GM21529 (cell line): ENCODE results near the gene CHRNA1.
"Not testable (repeated sequence)": the region's sequence is repeated elsewhere in the genome, so short reads cannot be mapped to it uniquely, and the experiment has no call there.

Source experiments
- ATAC-seq: cut with Tn5 transposase; IDR thresholded peaks from one replicate; pipeline ENCODE4 v1.9.1; 2021; ENCODE audit not compliant: unreplicated experiment

CHRNA1 gene

DNA sequence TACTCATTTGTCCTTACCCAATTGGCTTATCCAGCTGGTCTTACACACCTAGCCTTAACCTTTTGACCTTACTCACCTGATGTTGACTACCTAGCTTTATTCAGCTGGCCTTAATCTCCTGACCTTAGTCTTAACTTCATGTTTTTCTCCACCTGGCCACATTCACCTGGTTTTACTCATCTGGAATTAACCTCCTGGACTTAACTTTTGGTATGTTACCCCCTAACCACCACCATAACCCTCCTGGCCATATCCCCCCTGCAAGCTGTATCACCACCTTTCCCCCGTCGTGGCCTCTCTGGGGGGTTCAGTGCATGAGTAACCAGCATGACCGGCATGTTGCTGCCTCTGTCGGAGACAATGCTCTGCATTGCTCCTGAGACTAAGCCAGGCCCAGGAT is 45.7 kb downstream of the CHRNA1 start:
- ATAC-seq = no peak

DNA sequence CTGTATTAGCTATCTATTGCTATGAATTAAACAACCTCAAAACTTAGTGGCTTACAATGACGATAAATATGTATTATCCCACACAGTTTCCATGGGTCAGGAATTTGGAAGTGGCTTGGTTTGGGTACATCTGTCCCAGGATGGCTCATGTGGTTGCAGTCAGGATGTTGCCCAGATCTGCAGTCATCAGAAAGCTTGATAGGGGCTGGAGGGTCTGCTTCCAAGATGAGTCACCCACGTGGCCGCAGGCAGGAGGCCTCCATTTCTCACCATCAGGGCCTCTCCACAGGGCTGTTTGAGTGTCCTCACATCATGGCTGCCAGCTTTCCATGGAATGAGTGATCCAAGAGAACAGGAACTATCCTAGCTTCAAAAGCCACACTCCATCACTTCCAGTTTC is 46.4 kb downstream of the CHRNA1 start:
- ATAC-seq = no peak

DNA sequence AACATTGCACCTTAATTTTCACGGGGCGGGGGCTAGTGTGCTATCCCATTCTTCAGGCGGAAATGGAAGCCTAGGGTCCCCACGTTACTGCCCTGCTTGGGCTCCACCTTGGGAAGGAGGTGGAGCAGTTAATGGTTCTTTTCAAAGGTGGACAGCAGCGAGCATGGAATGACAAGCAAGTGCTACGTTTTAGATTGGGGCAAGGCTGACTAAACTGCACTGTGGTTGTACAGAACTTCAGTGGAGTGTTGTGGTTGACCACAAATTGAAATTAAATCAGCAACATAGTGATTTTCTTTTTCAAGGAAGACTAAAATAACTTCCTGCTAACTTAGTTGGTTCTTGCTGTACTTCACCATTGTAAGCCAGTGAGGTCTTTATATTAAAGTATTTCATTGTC is 47.0 kb downstream of the CHRNA1 start:
- no peak for ATAC-seq

DNA sequence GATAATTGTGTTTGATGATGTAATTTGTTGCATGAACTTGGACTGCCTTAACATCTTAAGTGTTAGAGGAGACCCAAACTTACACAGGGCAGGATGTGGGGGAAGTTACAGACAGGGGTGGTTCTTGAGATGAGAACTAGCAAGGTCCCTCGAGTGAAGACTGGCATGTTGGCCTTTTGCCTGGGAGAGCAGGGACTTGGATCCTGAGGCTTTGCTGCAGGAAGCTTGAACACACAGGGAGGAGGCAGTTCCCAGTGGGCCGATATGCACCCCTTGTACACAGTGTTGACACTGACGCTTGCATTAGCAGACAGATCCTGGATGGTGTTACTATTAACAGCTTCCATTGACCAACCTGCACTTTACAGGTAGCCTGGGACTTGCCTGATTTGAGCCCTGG is 47.5 kb downstream of the CHRNA1 start:
- ATAC-seq = no peak

DNA sequence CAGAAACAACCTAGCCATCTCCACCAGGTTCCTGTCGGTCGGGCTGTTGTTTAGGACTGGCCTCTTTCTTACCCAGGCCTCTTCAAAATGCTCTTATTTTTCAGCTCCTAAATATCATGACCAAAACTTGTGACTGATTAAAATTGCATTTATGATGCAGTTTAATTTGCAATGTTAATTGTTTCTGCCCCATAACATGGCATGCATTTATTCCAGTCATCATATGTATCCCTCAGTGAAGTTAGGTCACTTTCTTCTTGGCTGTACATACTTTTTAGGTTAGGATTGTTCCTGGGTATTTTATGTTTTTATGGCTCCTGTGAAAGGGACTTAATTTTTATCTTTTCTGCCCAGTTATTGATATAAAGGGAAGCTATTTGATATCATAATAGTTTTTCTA is 50.6 kb downstream of the CHRNA1 start:
- ATAC-seq = no peak

DNA sequence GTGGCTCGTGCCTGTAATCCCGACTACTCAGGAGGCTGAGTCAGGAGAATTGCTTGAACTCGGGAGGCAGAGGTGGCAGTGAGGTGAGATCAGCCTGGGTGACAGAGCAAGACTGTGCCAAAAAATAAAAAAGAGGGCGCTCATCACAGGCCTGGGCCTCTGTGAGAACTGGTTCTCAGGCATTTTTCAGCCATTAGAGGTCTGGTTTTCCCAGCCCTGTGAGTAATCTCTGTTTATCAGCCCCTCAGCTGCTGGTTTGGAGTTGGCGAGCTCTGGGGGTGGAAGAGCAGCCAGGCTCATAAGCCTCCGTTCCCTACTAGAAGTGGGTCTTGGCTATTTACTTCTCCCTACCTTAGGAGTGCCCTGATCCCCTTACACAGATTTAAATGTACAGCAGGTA is 53.1 kb downstream of the CHRNA1 start:
- ATAC-seq = no peak

DNA sequence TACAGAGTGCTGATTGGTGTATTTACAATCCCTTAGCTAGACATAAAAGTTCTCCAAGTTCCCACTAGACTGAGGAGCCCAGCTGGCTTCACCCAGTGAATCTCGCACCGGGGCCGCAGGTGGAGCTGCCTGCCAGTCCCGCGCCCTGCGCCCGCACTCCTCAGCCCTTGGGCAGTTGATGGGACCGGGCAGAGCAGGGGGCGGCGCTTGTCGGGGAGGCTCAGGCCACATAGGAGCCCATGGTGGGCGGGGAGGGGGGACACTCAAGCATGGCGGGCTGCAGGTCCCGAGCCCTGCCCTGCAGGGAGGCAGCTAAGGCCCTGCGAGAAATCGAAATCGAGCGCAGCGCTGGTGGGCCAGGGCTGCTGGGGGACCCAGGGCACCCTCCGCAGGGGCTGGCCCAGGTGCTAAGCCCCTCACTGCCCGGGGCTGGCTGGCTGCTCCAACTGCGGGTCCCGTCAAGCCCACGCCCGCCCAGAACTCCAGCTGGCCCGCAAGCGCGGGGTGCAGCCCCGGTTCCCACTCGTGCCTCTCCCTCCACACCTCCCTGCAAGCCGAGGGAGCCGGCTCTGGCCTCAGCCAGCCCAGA is 54.8 kb downstream of the CHRNA1 start:
- ATAC-seq = not testable (repeated sequence)

DNA sequence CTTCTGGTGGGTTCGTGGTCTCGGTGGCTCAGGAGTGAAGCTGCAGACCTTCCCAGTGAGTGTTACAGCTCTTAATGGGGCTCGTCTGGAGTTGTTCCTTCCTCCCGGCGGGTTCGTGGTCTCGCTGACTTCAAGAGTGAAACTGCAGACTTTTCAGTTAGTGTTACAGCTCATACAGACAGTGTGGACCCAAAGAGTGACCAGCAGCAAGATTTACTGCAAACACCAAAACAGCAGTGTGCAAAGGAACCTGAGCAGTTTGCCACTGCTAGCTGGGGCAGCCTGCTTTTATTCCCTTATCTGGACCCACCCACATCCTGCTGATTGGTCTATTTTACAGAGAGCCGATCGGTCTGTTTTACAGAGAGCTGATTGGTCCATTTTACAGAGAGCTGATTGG is 55.6 kb downstream of the CHRNA1 start:
- no peak for ATAC-seq

DNA sequence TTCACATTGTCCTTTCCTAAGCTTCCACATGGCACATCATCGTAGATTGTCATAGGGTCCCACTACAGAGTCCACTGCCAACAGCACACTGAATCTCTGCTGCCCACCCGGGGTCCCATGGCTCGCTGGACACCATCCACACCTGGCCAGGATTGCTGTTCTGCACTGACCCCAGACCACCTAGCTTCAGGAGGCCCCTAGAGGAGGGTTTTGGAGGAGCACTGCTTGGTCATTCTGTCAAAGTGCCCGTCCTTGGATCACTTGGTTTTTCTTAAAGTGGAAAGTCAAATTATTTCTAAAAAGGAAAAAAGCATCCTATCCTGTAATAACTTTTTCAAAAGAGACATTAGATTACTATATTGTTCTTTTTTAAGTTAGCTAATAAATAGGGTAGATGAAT is 59.0 kb downstream of the CHRNA1 start:
- no peak for ATAC-seq

DNA sequence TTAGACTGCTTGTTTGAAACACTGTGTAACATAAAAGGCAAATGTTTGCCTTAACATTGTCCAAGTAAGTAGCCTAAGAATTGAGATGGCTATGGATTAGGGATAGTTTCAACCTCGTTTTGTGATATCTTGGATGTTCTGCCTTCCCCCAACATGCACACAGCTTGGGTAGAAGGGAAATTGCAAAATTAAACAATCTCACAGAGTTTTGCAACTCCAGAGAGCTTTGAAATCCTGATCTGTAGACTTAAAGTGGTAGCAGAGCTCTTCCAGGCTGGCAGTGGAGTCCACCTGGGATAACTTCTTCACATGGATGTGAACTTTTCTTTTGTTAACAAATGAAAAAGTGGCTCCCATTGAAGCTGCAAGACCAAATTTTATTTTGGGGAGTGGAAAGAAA is 59.6 kb downstream of the CHRNA1 start:
- ATAC-seq = no peak

DNA sequence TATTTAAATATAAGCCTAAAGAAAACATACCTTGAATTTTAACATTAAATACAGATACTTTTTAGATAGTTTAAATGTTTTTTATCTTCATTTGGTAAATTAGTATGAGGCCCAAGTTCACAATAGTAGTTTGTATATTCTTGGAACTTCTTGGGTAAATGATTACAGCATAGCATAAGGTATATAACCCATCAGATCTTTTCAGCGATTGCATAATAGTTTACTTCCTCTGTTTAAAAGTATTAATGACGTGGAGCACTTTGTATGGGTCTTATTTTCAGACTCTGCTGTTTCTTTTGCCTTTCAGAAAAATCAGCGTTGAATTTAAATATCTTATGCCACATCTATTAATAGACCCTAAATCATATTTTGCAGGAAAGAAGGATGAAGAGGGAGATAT is 60.2 kb downstream of the CHRNA1 start:
- no peak for ATAC-seq

DNA sequence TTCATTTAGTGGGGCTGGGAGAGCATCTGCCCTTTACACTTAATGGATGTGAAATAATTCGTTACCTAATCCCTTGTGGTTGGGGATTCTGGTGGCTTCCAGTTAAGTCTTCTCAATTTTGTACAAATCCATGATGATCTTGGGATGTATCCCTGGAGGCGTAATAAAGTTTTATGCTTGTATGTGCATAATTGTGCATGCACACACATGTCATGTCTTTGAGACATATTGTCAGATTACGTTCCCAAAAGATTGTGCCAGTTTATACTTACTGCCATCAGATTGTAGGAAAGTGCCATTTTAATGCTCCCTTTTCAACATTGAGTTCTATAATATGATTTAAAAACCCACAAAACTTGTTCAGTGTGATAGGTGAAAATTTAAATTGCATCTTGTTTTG is 60.8 kb downstream of the CHRNA1 start:
- ATAC-seq = no peak

DNA sequence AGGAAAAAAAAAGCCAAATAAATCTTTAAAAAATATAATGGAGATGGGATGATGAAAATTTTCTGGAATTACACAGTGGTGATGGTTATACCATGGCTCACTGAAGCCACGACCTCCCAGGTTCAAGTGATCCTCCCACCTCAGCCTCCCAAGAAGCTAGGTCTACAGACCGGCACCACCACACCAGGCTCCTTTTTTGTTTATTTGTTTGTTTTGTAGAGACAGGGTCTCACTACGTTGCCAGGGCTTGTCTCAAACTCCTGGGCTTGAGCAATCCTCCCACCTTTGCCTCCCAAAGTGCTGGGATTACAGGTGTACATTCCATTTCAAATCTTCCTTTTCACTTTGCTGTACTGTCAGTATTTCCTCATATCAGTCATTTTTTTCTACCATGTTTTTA is 61.7 kb downstream of the CHRNA1 start:
- no peak for ATAC-seq

DNA sequence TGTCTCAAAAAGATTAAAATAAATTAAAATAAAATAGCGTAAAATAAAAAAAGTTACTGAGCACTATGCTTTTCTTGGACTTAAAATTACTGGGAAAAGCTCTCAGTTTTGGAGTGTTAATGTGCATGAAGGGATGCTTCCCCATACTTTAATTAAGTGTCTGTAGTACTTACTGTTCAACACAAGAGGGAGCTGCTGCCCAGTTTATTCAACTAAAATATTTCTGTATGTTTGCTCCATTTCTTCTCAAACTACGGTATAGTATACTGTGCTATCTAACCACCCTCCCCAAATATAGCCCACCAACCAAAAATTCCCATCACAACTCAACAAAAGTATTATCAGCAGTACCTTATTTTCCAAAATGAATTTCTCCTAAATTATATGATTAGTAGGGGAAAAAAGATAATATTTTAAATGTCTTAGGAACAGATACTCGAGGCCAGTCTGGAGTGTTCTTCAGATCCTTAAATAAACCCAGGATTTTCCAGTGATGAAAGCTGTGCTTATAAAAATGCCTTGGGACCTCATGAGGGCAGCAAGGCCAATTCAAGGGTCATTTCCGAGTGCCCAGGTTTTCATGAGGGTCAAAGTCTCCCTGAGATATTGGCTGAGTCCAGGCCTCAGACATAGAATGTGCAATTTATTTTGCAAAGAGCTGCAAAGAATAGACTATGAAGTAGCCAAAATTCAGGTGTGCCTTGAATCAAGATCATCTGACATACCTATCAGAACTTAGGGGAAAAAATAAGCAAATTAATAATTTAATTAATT is 64.1 kb downstream of the CHRNA1 start:
- no peak for ATAC-seq
